DMS153 (cell line): ENCODE results near the gene ZNF474.

ENCODE experiments used
- DNase-seq: peaks from one replicate; lab custom pipeline; 2025; lab: John Stamatoyannopoulos, UW

The ZNF474 gene

GRCh38 chr5:122153774-122154173 is 24.4 kb downstream of the ZNF474 start:
- no peak for DNase-seq

GRCh38 chr5:122154491-122154890 is 25.1 kb downstream of the ZNF474 start:
- DNase-seq: no peak

- no peak for DNase-seq
These were observed 25.6 kb downstream of the ZNF474 start for GRCh38 chr5:122154910-122155309.

GRCh38 chr5:122155546-122155945 is 26.2 kb downstream of the ZNF474 start:
- DNase-seq: no peak

- DNase-seq: no peak
These were observed 27.5 kb downstream of the ZNF474 start for GRCh38 chr5:122156724-122157325.

- DNase-seq: no peak
These were observed 32.8 kb downstream of the ZNF474 start for GRCh38 chr5:122162100-122162638.

GRCh38 chr5:122163121-122164069 is 34.0 kb downstream of the ZNF474 start:
- no peak for DNase-seq

GRCh38 chr5:122164070-122164435 is 34.7 kb downstream of the ZNF474 start:
- DNase-seq: no peak

- no peak for DNase-seq
These were observed 35.6 kb downstream of the ZNF474 start for GRCh38 chr5:122164831-122165558.

- no peak for DNase-seq
These were observed 36.3 kb downstream of the ZNF474 start for GRCh38 chr5:122165559-122166078.

- DNase-seq: no peak
These were observed 40.2 kb downstream of the ZNF474 start for GRCh38 chr5:122169350-122170103.

- DNase-seq: no peak
These were observed 41.3 kb downstream of the ZNF474 start for GRCh38 chr5:122170620-122171019.

GRCh38 chr5:122172207-122172606 is 42.9 kb downstream of the ZNF474 start:
- no peak for DNase-seq

- no peak for DNase-seq
These were observed 44.4 kb downstream of the ZNF474 start for GRCh38 chr5:122173474-122174415.

GRCh38 chr5:122175091-122175490 is 45.7 kb downstream of the ZNF474 start:
- DNase-seq: no peak

GRCh38 chr5:122175852-122176251 is 46.5 kb downstream of the ZNF474 start:
- no peak for DNase-seq

GRCh38 chr5:122177161-122177560 is 47.8 kb downstream of the ZNF474 start:
- DNase-seq: no peak

- DNase-seq: no peak
These were observed 50.4 kb downstream of the ZNF474 start for GRCh38 chr5:122179701-122180100.

- DNase-seq: no peak
These were observed 50.9 kb downstream of the ZNF474 start for GRCh38 chr5:122180146-122180712.
